H9 (cell line): Measurements from ENCODE around the gene USP37. TPM values are rescaled to one million over a fixed set of nuclear protein-coding genes. Genes with fewer than 3 reads are reported as not detected.

ENCODE experiments used
- DNase-seq: peaks from one replicate; pipeline ENCODE4 v3.0.0-alpha.2; 2017
- H2AFZ ChIP-seq: one replicate; pipeline ENCODE4 v1.6.1; 2013; ENCODE audit warnings: mild to moderate bottlenecking, low read length, control low read depth, moderate library complexity
- H2AK5ac ChIP-seq: 2 replicates; pipeline ENCODE4 v1.6.1; 2013; ENCODE audit warnings: low read length, control low read depth, mixed read lengths; ENCODE audit not compliant: insufficient read length
- H2BK120ac ChIP-seq: one replicate; pipeline ENCODE4 v1.6.1; 2013; ENCODE audit warnings: low read depth, mild to moderate bottlenecking, low read length, control low read depth, inconsistent platforms; ENCODE audit not compliant: poor library complexity, severe bottlenecking
- H2BK12ac ChIP-seq: 2 replicates; pipeline ENCODE4 v1.6.1; 2013; ENCODE audit warnings: low read length, control low read depth, mixed read lengths, low read depth; ENCODE audit not compliant: insufficient read length
- H2BK15ac ChIP-seq: 2 replicates; pipeline ENCODE4 v1.6.1; 2013; ENCODE audit warnings: low read depth, low read length, control low read depth
- H2BK20ac ChIP-seq: one replicate; pipeline ENCODE4 v1.6.1; 2013; ENCODE audit warnings: low read depth, mild to moderate bottlenecking, low read length, control low read depth, inconsistent platforms; ENCODE audit not compliant: poor library complexity, severe bottlenecking
- H2BK5ac ChIP-seq: 2 replicates; pipeline ENCODE4 v1.6.1; 2013; ENCODE audit warnings: low read length, control low read depth, mixed read lengths; ENCODE audit not compliant: insufficient read length
- H3K14ac ChIP-seq: 2 replicates; pipeline ENCODE4 v1.6.1; 2013; ENCODE audit warnings: low read length, control low read depth; ENCODE audit not compliant: insufficient read depth
- H3K18ac ChIP-seq: 2 replicates; pipeline ENCODE4 v1.6.1; 2013; ENCODE audit warnings: low read depth, mild to moderate bottlenecking, mixed read lengths, low read length, control low read depth; ENCODE audit not compliant: insufficient read length
- H3K23ac ChIP-seq: 2 replicates; pipeline ENCODE4 v1.6.1; 2013; ENCODE audit warnings: low read length, control low read depth, mixed read lengths, low read depth; ENCODE audit not compliant: insufficient read length
- H3K23me2 ChIP-seq: 2 replicates; pipeline ENCODE4 v1.6.1; 2013; ENCODE audit warnings: low read depth, mild to moderate bottlenecking, mixed read lengths, low read length, control low read depth; ENCODE audit not compliant: insufficient read length, poor library complexity, severe bottlenecking
- H3K27ac ChIP-seq: 2 replicates; pipeline ENCODE4 v1.5.1; 2013; ENCODE audit warnings: low read length, control low read depth, mixed read lengths, low read depth; ENCODE audit not compliant: insufficient read length
- H3K27me3 ChIP-seq: 2 replicates; pipeline ENCODE4 v1.6.1; 2013; ENCODE audit warnings: low read length, control low read depth, inconsistent platforms; ENCODE audit not compliant: insufficient read depth
- H3K4ac ChIP-seq: 2 replicates; pipeline ENCODE4 v1.6.1; 2013; ENCODE audit warnings: low read depth, mild to moderate bottlenecking, control low read depth, inconsistent platforms, low read length, moderate library complexity
- H3K4me1 ChIP-seq: 2 replicates; pipeline ENCODE4 v1.6.1; 2013; ENCODE audit warnings: low read length, control low read depth, inconsistent platforms; ENCODE audit not compliant: insufficient read depth
- H3K4me2 ChIP-seq: 2 replicates; pipeline ENCODE4 v1.6.1; 2013; ENCODE audit warnings: low read length, control low read depth, mixed read lengths; ENCODE audit not compliant: insufficient read length, insufficient read depth
- H3K56ac ChIP-seq: 2 replicates; pipeline ENCODE4 v1.6.1; 2013; ENCODE audit warnings: low read depth, mild to moderate bottlenecking, mixed read lengths, low read length, control low read depth; ENCODE audit not compliant: insufficient read length
- H3K79me1 ChIP-seq: 2 replicates; pipeline ENCODE4 v1.6.1; 2013; ENCODE audit warnings: low read depth, mild to moderate bottlenecking, moderate library complexity, low read length, control low read depth, inconsistent platforms; ENCODE audit not compliant: insufficient read depth, poor library complexity, severe bottlenecking
- H3K79me2 ChIP-seq: 2 replicates; pipeline ENCODE4 v1.6.1; 2013; ENCODE audit warnings: low read length, control low read depth, inconsistent platforms; ENCODE audit not compliant: insufficient read depth
- H3K9ac ChIP-seq: 2 replicates; pipeline ENCODE4 v1.6.1; 2013; ENCODE audit warnings: low read length, control low read depth, mixed read lengths; ENCODE audit not compliant: insufficient read length; ENCODE audit errors: extremely low read depth
- H3K9me3 ChIP-seq: one replicate; pipeline ENCODE4 v1.6.1; 2013; ENCODE audit warnings: low read depth, low read length, inconsistent platforms; ENCODE audit not compliant: control insufficient read depth
- H3T11ph ChIP-seq: one replicate; pipeline ENCODE4 v1.6.1; 2013; ENCODE audit warnings: mild to moderate bottlenecking, low read length, control low read depth, inconsistent platforms
- H4K20me1 ChIP-seq: one replicate; pipeline ENCODE4 v1.6.1; 2013; ENCODE audit not compliant: control insufficient read depth, insufficient read length, insufficient read depth
- H4K5ac ChIP-seq: 2 replicates; pipeline ENCODE4 v1.6.1; 2013; ENCODE audit warnings: low read depth, mild to moderate bottlenecking, mixed read lengths, low read length, control low read depth; ENCODE audit not compliant: insufficient read length
- H4K8ac ChIP-seq: replicated peaks from 2 replicates; pipeline ENCODE4 v1.6.1; 2013; ENCODE audit warnings: low read length, control low read depth, mixed read lengths, low read depth; ENCODE audit not compliant: insufficient read length
- H4K91ac ChIP-seq: 2 replicates; pipeline ENCODE4 v1.6.1; 2013; ENCODE audit warnings: low read depth, mild to moderate bottlenecking, moderate library complexity, mixed read lengths, low read length, control low read depth; ENCODE audit not compliant: insufficient read length
- H3K27ac Mint-ChIP-seq, 3 experiments: 2 replicates in 2 of 3; 3 replicates in 1 of 3; pipeline ENCODE4 v1.8.0; 2020 to 2021; ENCODE audit warnings: mixed read lengths in 3 of 3, mild to moderate bottlenecking in 1 of 3, moderate library complexity in 1 of 3
- H3K27me3 Mint-ChIP-seq: 2 replicates; pipeline ENCODE4 v1.8.0; 2021; ENCODE audit warnings: low read depth, mild to moderate bottlenecking, moderate library complexity, mixed read lengths
- H3K36me3 Mint-ChIP-seq, 3 experiments: 2 replicates in 2 of 3; 3 replicates in 1 of 3; pipeline ENCODE4 v1.8.0; 2020 to 2021; ENCODE audit warnings: low read depth in 3 of 3, mixed read lengths in 3 of 3; ENCODE audit not compliant: insufficient read depth in 1 of 3
- H3K4me1 Mint-ChIP-seq, 2 experiments: 2 replicates each; pipeline ENCODE4 v1.8.0; 2020; ENCODE audit warnings: mixed read lengths in 2 of 2
- H3K4me3 Mint-ChIP-seq, 2 experiments: 2 replicates in 1 of 2; 3 replicates in 1 of 2; pipeline ENCODE4 v1.8.0; 2020 to 2021; ENCODE audit warnings: mild to moderate bottlenecking in 2 of 2, mixed read lengths in 2 of 2, moderate library complexity in 1 of 2
- H3K9me3 Mint-ChIP-seq, 2 experiments: 2 replicates in 1 of 2; 3 replicates in 1 of 2; pipeline ENCODE4 v1.8.0; 2020; ENCODE audit warnings: mild to moderate bottlenecking in 2 of 2, mixed read lengths in 2 of 2, moderate library complexity in 1 of 2
- WGBS: extraction: QIAGEN DNeasy Blood & Tissue Kit; methylation state at CpG from one replicate; pipeline ENCODE4 v1.1.7; 2013; ENCODE audit warnings: missing lambda C conversion rate, low lambda C conversion rate, mixed read lengths; ENCODE audit not compliant: insufficient read length; ENCODE audit errors: extremely low coverage; 5-methylcytosine and 5-hydroxymethylcytosine counted together
- total RNA-seq: library from RNA; stranded (reverse); gene quantifications from 2 replicates; pipeline ENCODE4 v1.2.1, GENCODE V29; 2021
- TF ChIP-seq, protein P1 (sequence below): fragments of 200-600 bp; sonication (generic); conservative IDR thresholded peaks from 3 replicates; pipeline ENCODE4 v1.8.0; 2021; ENCODE audit warnings: antibody characterized with exemption, mild to moderate bottlenecking

The USP37 gene
- total RNA-seq, 1 experiment from 2014 or later: 34.9 TPM

DNA sequence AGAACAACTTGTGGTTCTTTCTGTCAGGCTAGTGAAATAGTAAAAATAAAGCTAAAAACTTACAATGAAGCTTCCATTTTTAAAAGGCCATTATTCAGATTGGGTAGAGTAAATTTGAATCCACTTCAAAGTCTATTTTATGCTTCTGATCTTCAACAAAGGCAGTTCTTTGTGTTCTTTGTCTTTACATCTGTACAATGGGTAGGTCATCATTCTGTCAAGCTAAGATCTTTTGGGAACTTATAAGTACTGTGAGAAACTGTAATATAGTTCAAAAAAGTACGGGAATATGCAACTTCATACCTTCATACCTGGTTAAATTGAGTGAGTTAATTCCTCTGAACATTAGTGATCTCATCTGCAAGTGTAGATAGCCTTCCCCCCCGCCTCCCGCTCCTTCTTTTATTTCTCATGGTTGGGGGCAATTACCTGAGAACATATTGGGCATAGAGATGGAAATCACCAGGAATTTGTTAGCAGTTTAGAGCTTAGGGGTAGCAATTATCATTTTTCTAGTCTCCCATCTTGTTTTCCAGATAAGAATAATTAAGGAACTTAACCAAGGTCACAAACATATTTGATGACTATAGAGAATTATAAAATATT lies 10.2 kb upstream of the USP37 start:
- Histone ChIP-seq H3K4me2 (no peak overlapping the region), H3K79me1 (peaks cover 2% of the 10 kb centered on the region), H3T11ph (no peak overlapping the region), H2AK5ac (no peak overlapping the region), H4K20me1 (no peaks in the 10 kb centered on the region), H2BK5ac (no peak overlapping the region), H3K23me2 (no peaks in the 10 kb centered on the region), H3K27ac (no peak overlapping the region), H2BK20ac (no peak overlapping the region), H3K4me1 (peaks cover 9% of the 10 kb centered on the region), H3K23ac (no peak overlapping the region), H3K56ac (no peak overlapping the region), H3K9ac (no peak overlapping the region), H3K14ac (no peak overlapping the region), H3K4ac (no peak overlapping the region), H4K8ac (no peak overlapping the region), H3K9me3 (no peaks in the 10 kb centered on the region), H2BK120ac (no peak overlapping the region), H2BK15ac (no peak overlapping the region), H2AFZ (no peak overlapping the region), H2BK12ac (no peak overlapping the region), H3K27me3 (no peaks in the 10 kb centered on the region), H4K5ac (no peak overlapping the region), H3K79me2 (peaks cover 23% of the 10 kb centered on the region; the same call in 1 of the 2 replicates), H4K91ac (no peak overlapping the region), H3K18ac (no peak overlapping the region)
- Mint-ChIP-seq H3K9me3 (no peaks in the 10 kb centered on the region), H3K27me3 (no peaks in the 10 kb centered on the region), H3K36me3 (peaks cover 20 to 51% (median 49%) of the 10 kb centered on the region in 3 experiments; a peak in 6 of 7 replicates), H3K27ac (peak overlapping the region in 2 of 3 experiments; percentile 1 to 55; a peak in 3 of 7 replicates), H3K4me1 (peaks cover 26 to 37% of the 10 kb centered on the region in 2 experiments), H3K4me3 (peak overlapping the region in 1 of 2 experiments; percentile 33; a peak in 3 of 5 replicates)
- TF ChIP-seq, protein P1, sequence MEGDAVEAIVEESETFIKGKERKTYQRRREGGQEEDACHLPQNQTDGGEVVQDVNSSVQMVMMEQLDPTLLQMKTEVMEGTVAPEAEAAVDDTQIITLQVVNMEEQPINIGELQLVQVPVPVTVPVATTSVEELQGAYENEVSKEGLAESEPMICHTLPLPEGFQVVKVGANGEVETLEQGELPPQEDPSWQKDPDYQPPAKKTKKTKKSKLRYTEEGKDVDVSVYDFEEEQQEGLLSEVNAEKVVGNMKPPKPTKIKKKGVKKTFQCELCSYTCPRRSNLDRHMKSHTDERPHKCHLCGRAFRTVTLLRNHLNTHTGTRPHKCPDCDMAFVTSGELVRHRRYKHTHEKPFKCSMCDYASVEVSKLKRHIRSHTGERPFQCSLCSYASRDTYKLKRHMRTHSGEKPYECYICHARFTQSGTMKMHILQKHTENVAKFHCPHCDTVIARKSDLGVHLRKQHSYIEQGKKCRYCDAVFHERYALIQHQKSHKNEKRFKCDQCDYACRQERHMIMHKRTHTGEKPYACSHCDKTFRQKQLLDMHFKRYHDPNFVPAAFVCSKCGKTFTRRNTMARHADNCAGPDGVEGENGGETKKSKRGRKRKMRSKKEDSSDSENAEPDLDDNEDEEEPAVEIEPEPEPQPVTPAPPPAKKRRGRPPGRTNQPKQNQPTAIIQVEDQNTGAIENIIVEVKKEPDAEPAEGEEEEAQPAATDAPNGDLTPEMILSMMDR: no peak
- no peak for DNase-seq
- no CpG with 5 or more reads among the region's 3 CpGs for WGBS
